Activated B cell treated with CpG ODN at 0.5 μM for 24 hours (primary cell): Measurements from ENCODE around the gene CLRN2. TPM values are rescaled to one million over a fixed set of nuclear protein-coding genes. Genes with fewer than 3 reads are reported as not detected.

Experiments used
- ATAC-seq: fragments of 200-7000 bp; cut with Tn5 transposase; one replicate; pipeline ENCODE4 v1.10.0; 2021; ENCODE audit warnings: low read depth, mild to moderate bottlenecking, moderate library complexity
- CTCF ChIA-PET: fragments of 350-600 bp; sonication (Branson Sonifier 250); formaldehyde crosslinking; loops from one replicate; lab custom pipeline; 2021; ENCODE audit warnings: antibody characterized with exemption; lab: Charles Lee
- POLR2A ChIA-PET: fragments of 350-600 bp; sonication (Branson Sonifier 250); formaldehyde crosslinking; loops from one replicate; lab custom pipeline; 2021; ENCODE audit warnings: antibody characterized with exemption; lab: Charles Lee
- DNase-seq: peaks from one replicate; pipeline ENCODE4 v3.0.0; 2022
- H3K27ac Mint-ChIP-seq: one replicate; pipeline ENCODE4 v1.8.0; 2020; ENCODE audit warnings: mixed read lengths
- H3K27me3 Mint-ChIP-seq: one replicate; pipeline ENCODE4 v1.8.0; 2021; ENCODE audit warnings: mixed read lengths
- H3K36me3 Mint-ChIP-seq: one replicate; pipeline ENCODE4 v1.8.0; 2021; ENCODE audit warnings: low read depth, mixed read lengths
- H3K4me1 Mint-ChIP-seq: one replicate; pipeline ENCODE4 v1.8.0; 2021; ENCODE audit warnings: mixed read lengths
- H3K4me3 Mint-ChIP-seq: one replicate; pipeline ENCODE4 v1.8.0; 2020; ENCODE audit warnings: mild to moderate bottlenecking, mixed read lengths
- H3K9me3 Mint-ChIP-seq: one replicate; pipeline ENCODE4 v1.8.0; 2020; ENCODE audit warnings: mixed read lengths
- CTCF ChIP-seq: fragments of 200-600 bp; IDR thresholded peaks from one replicate; pipeline ENCODE4 v1.8.0; 2022; ENCODE audit warnings: antibody characterized with exemption, mild to moderate bottlenecking
- intact Hi-C: fragments of 100-400 bp; cut with micrococcal nuclease; formaldehyde crosslinking; loops from one replicate; pipeline ENCODE4 v1.15.1; 2024
- total RNA-seq: library from RNA; stranded (reverse); gene quantifications from 2 replicates; pipeline ENCODE4 v1.2.3, GENCODE V29; 2022

CLRN2 gene
- total RNA-seq, 1 donor from 2014 or later: not detected

- intact Hi-C loops: no loop called here
- Mint-ChIP-seq H3K27ac (no peak overlapping the region), H3K27me3 (peaks cover under 1% of the 10 kb centered on the region), H3K9me3 (no peaks in the 10 kb centered on the region), H3K4me1 (no peaks in the 10 kb centered on the region), H3K36me3 (no peaks in the 10 kb centered on the region), H3K4me3 (no peak overlapping the region)
- ATAC-seq (no peak), DNase-seq (no peak)
- TF ChIP-seq CTCF: no peak
- ChIA-PET CTCF (no interaction called here), POLR2A (no interaction called here)
Observed at GRCh38 chr4:17560065-17560673, 45.2 kb downstream of the CLRN2 start.

GRCh38 chr4:17561195-17561909, 46.4 kb downstream of the CLRN2 start:
- no peaks in the 10 kb centered on the region for H3K4me1 Mint-ChIP-seq
- CTCF ChIA-PET: no interaction called here

GRCh38 chr4:17562157-17562556, 47.2 kb downstream of the CLRN2 start:
- Mint-ChIP-seq H3K27ac (no peak overlapping the region), H3K4me3 (no peak overlapping the region), H3K9me3 (no peaks in the 10 kb centered on the region), H3K27me3 (no peaks in the 10 kb centered on the region), H3K4me1 (no peaks in the 10 kb centered on the region), H3K36me3 (no peaks in the 10 kb centered on the region)
- CTCF ChIA-PET: no interaction called here
- no peak for DNase-seq
- no peak for TF ChIP-seq CTCF
- intact Hi-C loops: no loop called here
- no peak for ATAC-seq
- POLR2A ChIA-PET: interaction anchor here (1.0 kb wide), 1 partner anchor 47 kb away, joined by 4 read pairs; no protein-coding TSS in a partner anchor

More at GRCh38 chr4:17561195-17561909, 46.4 kb downstream of the CLRN2 start:
- no peak overlapping the region for H3K27ac Mint-ChIP-seq
- ATAC-seq (no peak), DNase-seq (no peak)
- no peaks in the 10 kb centered on the region for H3K27me3 Mint-ChIP-seq
- H3K9me3 Mint-ChIP-seq: no peaks in the 10 kb centered on the region
- H3K4me3 Mint-ChIP-seq: no peak overlapping the region
- no peaks in the 10 kb centered on the region for H3K36me3 Mint-ChIP-seq
- intact Hi-C loops: no loop called here
- POLR2A ChIA-PET: no interaction called here
- TF ChIP-seq CTCF: no peak

GRCh38 chr4:17565846-17566245, 50.9 kb downstream of the CLRN2 start:
- H3K4me3 Mint-ChIP-seq: no peak overlapping the region
- intact Hi-C loops: no loop called here
- CTCF ChIA-PET: no interaction called here
- H3K27me3 Mint-ChIP-seq: no peaks in the 10 kb centered on the region
- no peaks in the 10 kb centered on the region for H3K36me3 Mint-ChIP-seq
- DNase-seq (no peak), ATAC-seq (no peak)
- no peaks in the 10 kb centered on the region for H3K9me3 Mint-ChIP-seq
- no peak for TF ChIP-seq CTCF
- H3K27ac Mint-ChIP-seq: no peak overlapping the region
- no peaks in the 10 kb centered on the region for H3K4me1 Mint-ChIP-seq
- POLR2A ChIA-PET: no interaction called here

- Mint-ChIP-seq H3K27ac (no peak overlapping the region), H3K27me3 (no peaks in the 10 kb centered on the region), H3K4me1 (no peaks in the 10 kb centered on the region), H3K36me3 (no peaks in the 10 kb centered on the region), H3K9me3 (no peaks in the 10 kb centered on the region), H3K4me3 (no peak overlapping the region)
- CTCF ChIA-PET: no interaction called here
- no peak for DNase-seq
- intact Hi-C loops: no loop called here
- TF ChIP-seq CTCF: no peak
- POLR2A ChIA-PET: no interaction called here
- no peak for ATAC-seq
Observed at GRCh38 chr4:17567271-17567670, 52.3 kb downstream of the CLRN2 start.
